Measurements from ENCODE around the gene CDC42BPG. TPM values are rescaled to one million over a fixed set of nuclear protein-coding genes. Genes with fewer than 3 reads are reported as not detected.

Gene CDC42BPG
- total RNA-seq, 1 experiment from 2014 or later, result 14.5 TPM

DNA sequence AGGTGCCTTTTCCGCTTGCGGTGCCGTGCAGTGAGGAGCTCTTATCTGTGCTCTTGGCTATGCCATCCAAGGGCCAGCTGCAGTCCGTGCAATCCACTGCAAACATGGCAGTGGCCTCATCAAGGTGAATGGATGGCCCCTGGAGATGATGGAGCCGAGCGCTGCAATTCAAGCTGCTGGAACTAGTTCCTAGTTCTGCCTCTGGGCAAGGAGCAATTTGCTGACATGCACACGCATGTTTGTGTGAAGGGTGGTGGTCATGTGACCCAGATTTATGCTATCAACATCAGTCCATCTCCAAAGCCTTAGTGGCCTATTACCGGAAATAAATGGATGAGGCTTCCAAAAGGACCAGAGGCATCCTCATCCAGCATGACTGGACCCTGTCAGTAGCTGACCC, 37.0 kb upstream of the CDC42BPG start:
- H3K27me3 ChIP-seq (ENCODE audit: low read length), result no peaks in the 10 kb centered on the region
- TF ChIP-seq EZH2 (IDR thresholded peaks at IDR 0.05; ENCODE audit: low read length, unreplicated experiment) (no peak), EZH2phosphoT487 (IDR thresholded peaks at IDR 0.05; ENCODE audit: borderline replicate concordance, low read length) (no peak)
- TF ChIP-seq, protein P1, sequence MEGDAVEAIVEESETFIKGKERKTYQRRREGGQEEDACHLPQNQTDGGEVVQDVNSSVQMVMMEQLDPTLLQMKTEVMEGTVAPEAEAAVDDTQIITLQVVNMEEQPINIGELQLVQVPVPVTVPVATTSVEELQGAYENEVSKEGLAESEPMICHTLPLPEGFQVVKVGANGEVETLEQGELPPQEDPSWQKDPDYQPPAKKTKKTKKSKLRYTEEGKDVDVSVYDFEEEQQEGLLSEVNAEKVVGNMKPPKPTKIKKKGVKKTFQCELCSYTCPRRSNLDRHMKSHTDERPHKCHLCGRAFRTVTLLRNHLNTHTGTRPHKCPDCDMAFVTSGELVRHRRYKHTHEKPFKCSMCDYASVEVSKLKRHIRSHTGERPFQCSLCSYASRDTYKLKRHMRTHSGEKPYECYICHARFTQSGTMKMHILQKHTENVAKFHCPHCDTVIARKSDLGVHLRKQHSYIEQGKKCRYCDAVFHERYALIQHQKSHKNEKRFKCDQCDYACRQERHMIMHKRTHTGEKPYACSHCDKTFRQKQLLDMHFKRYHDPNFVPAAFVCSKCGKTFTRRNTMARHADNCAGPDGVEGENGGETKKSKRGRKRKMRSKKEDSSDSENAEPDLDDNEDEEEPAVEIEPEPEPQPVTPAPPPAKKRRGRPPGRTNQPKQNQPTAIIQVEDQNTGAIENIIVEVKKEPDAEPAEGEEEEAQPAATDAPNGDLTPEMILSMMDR (conservative IDR thresholded peaks at IDR 0.05; ENCODE audit: low read depth, low read length), result no peak
- no peak overlapping the region for H3K4me2 ChIP-seq (ENCODE audit: low read length)
- ATAC-seq (no peak), DNase-seq (no peak)
- no peak overlapping the region for H3K27ac ChIP-seq (ENCODE audit: low read length)
- H3K9me2 ChIP-seq (replicated peaks; ENCODE audit: low read length), result no peaks in the 10 kb centered on the region
- no TSS peak for BruUV-seq (replicated peaks)
- CTCF ChIA-PET, result no interaction called here
- H3K79me2 ChIP-seq (ENCODE audit: low read length), result peaks cover 29% of the 10 kb centered on the region
- H3K4me3 ChIP-seq (ENCODE audit: low read length), result no peak overlapping the region
- no peak overlapping the region for H3K9ac ChIP-seq (ENCODE audit: low read length)
- H4K20me1 ChIP-seq (ENCODE audit: low read length), result peaks cover 18% of the 10 kb centered on the region
- H2AFZ ChIP-seq (ENCODE audit: low read length), result no peak overlapping the region
- no peaks in the 10 kb centered on the region for H3K36me3 ChIP-seq (ENCODE audit: low read depth, low read length)
- H3K9me3 ChIP-seq (ENCODE audit: low read length), result no peaks in the 10 kb centered on the region
- POLR2A ChIA-PET (ENCODE audit: unreplicated experiment), result interaction anchor here (1.0 kb wide), 1 partner anchor 13 kb away, joined by 9 read pairs; no protein-coding TSS in a partner anchor
- H3F3A ChIP-seq (ENCODE audit: low read length, unreplicated experiment), result no peaks in the 10 kb centered on the region
- intact Hi-C loops (cut with micrococcal nuclease), result no loop called here
- peaks cover 19% of the 10 kb centered on the region for H3K4me1 ChIP-seq (ENCODE audit: insufficient read depth, low read length)

DNA sequence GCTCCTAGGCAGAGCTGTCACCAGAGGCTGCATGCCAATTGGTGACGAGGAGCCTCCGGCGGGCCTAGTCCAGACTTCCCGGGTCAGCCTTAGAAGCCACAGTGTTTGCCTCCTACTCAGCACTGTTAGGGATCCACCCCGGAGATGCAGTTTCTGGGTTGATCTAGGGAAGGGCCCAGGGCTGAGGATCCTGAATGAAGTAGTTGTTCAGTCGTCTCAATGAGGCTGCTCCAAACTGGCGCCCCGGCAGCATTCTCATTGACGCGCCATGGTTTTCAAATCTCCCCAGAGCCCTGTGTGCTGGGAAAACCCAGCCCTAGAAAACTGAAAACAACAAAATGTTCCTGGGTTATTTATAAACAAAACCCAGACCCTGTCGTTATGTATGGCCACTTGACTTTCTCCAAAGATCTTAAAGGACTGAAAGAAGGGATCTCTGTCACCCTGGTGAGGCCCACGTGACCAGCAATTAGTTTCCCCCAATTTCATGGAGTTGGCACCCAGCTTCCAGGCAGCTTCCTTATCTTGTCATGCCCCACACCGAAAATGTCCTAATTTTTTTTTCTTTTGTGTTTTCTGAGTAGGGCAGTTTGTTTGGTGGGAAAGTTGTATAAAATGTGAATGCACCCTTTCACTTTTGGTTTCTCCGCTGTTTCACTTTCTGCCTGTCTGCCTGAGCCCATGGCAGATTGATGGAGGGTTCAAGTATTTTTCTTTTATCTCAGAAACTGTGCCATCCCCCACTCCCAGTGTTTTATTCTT, 36.0 kb upstream of the CDC42BPG start:
- Histone ChIP-seq H3K27ac (ENCODE audit: low read length) (no peak overlapping the region), H3K9me2 (replicated peaks; ENCODE audit: low read length) (no peaks in the 10 kb centered on the region), H3K4me3 (ENCODE audit: low read length) (no peak overlapping the region), H3K27me3 (ENCODE audit: low read length) (no peaks in the 10 kb centered on the region), H3K36me3 (ENCODE audit: low read depth, low read length) (no peaks in the 10 kb centered on the region), H3K79me2 (ENCODE audit: low read length) (peaks cover 40% of the 10 kb centered on the region), H4K20me1 (ENCODE audit: low read length) (peaks cover 28% of the 10 kb centered on the region), H3F3A (ENCODE audit: low read length, unreplicated experiment) (no peaks in the 10 kb centered on the region), H3K9ac (ENCODE audit: low read length) (no peak overlapping the region), H3K4me1 (ENCODE audit: insufficient read depth, low read length) (peaks cover 20% of the 10 kb centered on the region), H3K4me2 (ENCODE audit: low read length) (no peak overlapping the region), H3K9me3 (ENCODE audit: low read length) (no peaks in the 10 kb centered on the region), H2AFZ (ENCODE audit: low read length) (no peak overlapping the region)
- TF ChIP-seq, protein P1 (conservative IDR thresholded peaks at IDR 0.05; ENCODE audit: low read depth, low read length), result no peak
- TF ChIP-seq EZH2 (IDR thresholded peaks at IDR 0.05; ENCODE audit: low read length, unreplicated experiment), result no peak
- TF ChIP-seq EZH2phosphoT487 (IDR thresholded peaks at IDR 0.05; ENCODE audit: borderline replicate concordance, low read length), result no peak
- ChIA-PET POLR2A (ENCODE audit: unreplicated experiment) (no interaction called here), CTCF (interaction anchor here (2.4 kb wide), 1 partner anchor 32 kb away, joined by 5 read pairs; no protein-coding TSS in a partner anchor)
- ATAC-seq, result no peak
- no peak for DNase-seq
- intact Hi-C loops (cut with micrococcal nuclease), result no loop called here
- BruUV-seq (replicated peaks), result no TSS peak

Data from PC-3 (cell line).